GOT3 (cell line): ENCODE measurements around the gene SPINK14.

ENCODE experiments used
- DNase-seq: peaks from one replicate; lab custom pipeline; 2025; ENCODE audit warnings: mixed read lengths; lab: John Stamatoyannopoulos, UW

Gene SPINK14

DNA sequence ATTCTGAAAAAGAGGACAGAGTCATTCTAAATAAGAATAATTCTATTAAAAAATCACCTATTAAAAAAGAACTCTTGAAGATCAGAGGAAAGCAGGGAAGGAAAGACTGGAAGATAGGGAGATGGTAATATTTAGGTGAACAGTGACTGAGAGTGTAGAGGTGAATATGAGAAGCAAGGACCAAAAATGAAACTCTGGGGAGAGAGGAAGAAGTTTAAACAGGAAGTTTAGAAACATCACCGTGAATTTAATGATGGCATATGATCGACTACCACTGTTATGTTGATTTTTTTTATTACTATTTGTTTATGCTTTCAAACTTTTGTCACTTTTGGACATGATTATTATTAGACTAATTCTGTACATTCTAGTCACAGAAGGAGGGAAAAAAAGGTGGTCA, 32.8 kb downstream of the SPINK14 start:
- DNase-seq: no peak

DNA sequence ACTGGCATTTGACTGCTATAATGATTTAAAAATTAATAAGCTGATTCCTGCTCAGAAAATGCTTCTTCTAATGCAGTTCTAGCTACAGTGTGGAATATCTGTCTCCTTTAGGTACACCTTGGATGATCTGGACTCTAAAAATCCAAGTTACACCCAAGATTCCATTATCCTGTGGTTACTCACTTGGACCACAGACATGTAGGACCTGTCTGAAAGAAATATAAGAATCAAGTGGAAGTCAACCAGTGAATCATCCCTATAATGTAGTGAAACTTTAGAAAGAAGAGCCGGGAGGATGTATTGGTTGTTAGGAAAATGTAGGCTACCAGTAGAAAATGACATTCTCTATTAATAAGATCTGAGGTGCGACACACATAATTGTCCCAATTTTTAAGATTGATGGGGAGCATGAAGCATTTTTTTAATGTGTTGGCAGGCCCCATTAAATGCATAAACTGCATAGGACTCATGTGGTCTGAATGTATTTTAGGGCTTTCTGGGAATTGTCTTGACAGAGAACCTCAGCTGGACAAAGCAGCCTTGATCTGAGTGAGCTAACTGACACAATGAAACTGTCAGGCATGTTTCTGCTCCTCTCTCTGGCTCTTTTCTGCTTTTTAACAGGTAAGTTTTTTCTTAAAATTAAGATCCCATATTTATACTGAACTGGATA, 34.3 kb downstream of the SPINK14 start, which contains the start of gene SPINK6:
Gene SPINK6, plus strand, starts transcription at position 512 of the 673 bp plus-strand sequence. Its CDS starts 55 bp downstream, at position 567.
- no peak for DNase-seq

DNA sequence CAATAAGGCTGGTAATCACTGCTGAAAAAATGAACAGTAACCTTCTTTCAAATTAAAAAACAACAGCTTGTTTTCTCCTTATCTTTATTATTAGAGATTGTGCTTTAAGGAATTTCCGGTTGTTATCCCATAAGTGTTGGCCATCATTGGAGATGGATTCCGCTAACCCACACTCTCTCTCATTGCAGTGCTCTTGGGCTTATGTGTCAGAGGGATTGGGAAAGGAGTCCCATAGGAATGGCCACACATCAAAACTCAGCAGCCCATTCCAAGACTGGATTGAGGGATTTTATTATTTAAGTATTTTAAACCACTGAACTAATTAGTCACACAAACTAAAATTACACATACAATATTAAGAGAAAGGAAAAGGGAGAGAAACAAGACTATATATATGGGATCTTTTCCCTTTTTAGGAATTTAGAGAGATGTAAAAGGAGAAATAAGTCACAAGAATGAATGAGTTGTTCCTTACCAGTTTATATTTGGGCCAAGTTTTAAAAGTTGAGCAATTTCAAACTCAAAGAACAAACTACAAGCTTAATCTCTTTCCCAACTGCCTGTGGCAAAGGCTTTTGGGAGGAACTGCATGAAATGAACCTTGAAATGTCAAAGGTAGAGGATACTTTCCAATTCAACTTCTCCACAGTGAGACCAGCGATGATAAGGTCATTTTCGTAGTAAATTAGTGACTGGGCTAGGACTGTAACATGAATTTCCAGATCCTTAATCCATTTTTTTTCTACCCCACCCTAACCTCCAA, 36.9 kb downstream of the SPINK14 start:
- no peak for DNase-seq

DNA sequence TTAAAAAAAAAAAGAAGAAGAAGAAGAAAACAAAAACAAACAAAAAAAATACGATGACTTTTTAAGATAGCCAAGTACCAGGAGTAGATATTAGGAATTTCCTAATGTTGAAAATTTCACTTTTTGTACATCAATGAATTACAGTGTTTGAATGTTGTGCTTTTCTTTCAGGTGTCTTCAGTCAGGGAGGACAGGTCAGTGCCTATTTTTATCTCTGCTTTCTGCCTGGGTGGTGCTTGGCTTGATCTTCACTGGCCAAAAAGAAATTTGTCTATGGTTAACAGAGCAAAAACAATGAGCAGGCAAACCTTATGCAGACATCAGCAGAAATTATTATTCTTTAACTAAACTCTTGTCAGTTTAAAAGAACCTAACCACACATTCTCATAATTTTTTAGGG, 37.5 kb downstream of the SPINK14 start:
- no peak for DNase-seq

DNA sequence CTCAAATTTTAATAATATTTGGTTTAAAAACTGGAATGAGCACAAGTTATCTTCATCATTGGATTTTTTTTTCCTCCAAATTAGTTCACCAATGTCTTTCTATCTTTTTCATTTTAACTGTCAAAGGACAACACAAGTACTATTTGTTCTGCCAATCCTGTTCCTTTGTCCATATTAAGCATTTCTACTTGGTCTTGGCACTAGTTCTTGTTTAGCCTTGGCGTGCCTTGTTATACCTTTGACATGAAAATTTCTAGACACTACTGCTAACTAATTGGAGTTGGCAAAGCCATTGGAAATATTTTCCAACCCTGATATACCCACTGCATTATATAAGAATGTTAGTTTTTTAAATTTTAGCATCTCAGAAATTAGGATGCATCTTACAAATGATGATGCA, 38.3 kb downstream of the SPINK14 start:
- DNase-seq: no peak

DNA sequence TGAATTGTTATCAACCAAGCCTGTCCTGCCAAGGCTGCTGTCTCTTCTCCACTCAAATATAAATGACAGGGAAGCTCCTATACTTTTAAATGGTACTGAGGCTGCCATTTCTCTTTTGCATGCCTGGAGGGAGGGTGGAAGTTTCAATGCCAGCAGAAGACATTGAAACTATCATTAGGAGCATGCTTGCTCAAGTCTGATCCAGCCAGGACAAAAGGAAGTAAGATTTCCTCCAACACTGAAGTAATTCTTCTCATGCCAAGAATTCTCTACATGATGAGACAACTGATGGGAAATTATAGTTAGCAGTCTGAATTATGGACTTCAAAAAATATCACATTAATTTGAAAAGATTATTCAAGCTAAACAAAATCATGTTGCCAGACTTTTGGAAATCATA, 39.9 kb downstream of the SPINK14 start:
- DNase-seq: no peak

DNA sequence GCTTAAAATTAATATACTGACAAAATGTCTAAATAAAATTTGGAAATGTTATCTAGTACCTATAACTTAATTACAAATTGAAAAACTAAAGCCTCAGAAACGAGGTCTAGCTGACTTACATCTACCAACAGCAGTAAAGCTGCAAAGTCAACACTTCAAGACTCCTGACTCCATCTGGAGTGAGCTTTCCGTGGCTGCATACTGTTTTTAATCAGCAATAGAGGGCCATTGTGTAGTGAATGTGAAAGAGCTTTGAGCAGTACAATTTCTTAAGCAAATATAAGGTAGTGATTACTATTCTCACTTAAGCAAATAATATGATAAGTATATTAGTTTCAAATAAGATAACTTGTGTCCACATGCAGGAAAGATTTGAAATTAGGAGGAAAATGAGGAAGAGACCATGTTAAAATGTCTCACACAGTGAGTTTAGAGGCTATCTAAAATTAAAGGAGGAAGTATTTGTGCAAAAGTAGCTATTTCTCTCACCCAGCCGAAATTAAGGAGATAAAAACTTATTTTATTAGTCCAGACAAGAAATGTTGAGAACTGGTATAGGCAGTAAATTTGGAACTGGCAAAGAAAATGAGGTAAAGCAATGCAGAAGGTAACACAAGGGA, 40.9 kb downstream of the SPINK14 start:
- DNase-seq: no peak

DNA sequence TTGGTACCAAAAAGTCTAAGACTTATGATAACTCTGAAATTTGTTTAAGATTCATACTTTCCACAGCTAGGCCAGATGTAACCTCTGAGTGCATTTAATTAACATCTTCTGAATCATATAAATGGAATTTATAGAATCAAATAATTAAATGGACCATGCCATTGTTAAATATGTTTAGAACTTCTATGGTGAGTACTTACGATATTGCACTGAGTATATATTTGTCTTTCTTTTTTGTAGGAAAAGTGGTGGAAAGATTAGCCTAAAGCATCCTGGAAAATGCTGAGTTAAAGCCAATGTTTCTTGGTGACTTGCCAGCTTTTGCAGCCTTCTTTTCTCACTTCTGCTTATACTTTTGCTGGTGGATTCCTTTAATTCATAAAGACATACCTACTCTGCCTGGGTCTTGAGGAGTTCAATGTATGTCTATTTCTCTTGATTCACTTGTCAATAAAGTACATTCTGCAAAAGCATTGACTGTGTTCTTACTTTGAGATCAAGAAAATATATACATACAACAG, 46.4 kb downstream of the SPINK14 start:
- no peak for DNase-seq

DNA sequence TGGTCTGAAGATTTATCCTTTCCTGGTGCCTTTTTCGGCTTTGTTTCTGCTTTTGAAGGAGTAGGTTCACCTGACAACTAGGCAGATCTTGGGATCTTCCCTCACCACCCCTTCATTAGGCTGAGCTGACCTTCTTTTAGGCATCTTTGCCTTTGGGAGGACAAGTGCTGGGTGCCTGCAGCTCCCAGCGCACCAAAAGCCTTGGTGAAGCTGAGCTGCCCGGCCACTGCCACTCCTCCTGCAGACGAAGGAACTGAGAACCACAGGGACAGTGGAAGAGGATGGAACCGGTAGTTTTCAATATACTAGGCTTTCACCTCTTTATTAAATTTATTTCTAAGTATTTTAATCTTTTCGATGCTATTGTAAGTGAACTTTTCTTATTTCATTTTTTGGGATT, 53.2 kb downstream of the SPINK14 start:
- no peak for DNase-seq

DNA sequence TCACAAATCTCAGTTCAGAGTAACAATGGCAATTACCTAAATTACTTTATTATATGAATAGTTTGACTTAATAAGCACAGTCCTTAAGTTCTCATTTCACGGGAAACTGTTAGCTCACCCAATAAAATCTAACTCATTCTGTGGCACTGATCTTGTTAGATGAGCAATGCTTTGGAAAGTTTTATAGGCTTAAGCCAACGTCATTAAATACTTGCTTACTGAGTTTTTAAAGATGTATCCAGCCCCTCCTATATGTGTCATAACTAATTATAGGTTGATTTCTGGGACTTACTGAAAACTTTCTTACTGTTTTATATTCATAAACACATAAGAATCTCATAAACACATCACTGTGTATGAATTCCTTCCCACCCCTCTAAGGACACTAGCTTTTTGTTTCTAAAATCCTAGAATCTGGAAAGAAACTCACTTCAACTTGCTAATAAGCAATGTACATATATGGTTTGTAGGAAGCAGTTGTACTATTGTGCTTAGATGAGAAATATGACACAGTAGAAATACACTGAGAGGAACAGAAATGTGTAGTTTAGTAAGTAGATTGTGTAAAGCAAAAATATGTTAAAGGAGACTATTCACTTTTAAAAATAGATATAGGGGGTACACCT, 55.9 kb downstream of the SPINK14 start:
- no peak for DNase-seq
